ENCODE measurements around the gene SKP1.
"Not testable (repeated sequence)": the region's sequence is repeated elsewhere in the genome, so short reads cannot be mapped to it uniquely, and the experiment has no call there.

The SKP1 gene

GRCh38 chr5:134223406-134224248 is 46.9 kb upstream of the SKP1 start (continued):
- peak; percentile 63 for TF ChIP-seq PRDM6 (tag by site-specific recombination; IDR thresholded peaks at IDR 0.05)
- TF ChIP-seq ZNF629 (tag by site-specific recombination; IDR thresholded peaks at IDR 0.05), result peak; percentile 88
- TF ChIP-seq ZNF623 (tag by site-specific recombination; IDR thresholded peaks at IDR 0.05), result no peak
- TF ChIP-seq ZNF624 (tag by site-specific recombination; IDR thresholded peaks at IDR 0.05), result no peak
- TF ChIP-seq ZNF670 (tag by site-specific recombination; IDR thresholded peaks at IDR 0.05; ENCODE audit: low read depth), result no peak
- no peak for TF ChIP-seq ZNF677 (tag by site-specific recombination; IDR thresholded peaks at IDR 0.05)
- TF ChIP-seq ZBTB21 (tag by site-specific recombination; IDR thresholded peaks at IDR 0.05), result peak; percentile 72

- POLR2A ChIA-PET, result interaction anchor here (0.8 kb wide), 1 partner anchor 19 kb away, joined by 3 read pairs; no protein-coding TSS in a partner anchor
- H3K9me3 ChIP-seq (ENCODE audit: control insufficient read depth, insufficient read depth, low read depth, low read length); H3K4me3 ChIP-seq (ENCODE audit: low read depth, low read length); H3K27ac ChIP-seq (ENCODE audit: extremely low read depth, low read depth, low read length): not testable (repeated sequence)
- peaks cover 10 to 24% of the 10 kb centered on the region in 2 experiments; a peak in 2 of 3 replicates for H3K36me3 ChIP-seq (ENCODE audit: control insufficient read depth in 2 of 2, insufficient read depth in 1 of 2, low read length in 2 of 2)
- CTCF ChIA-PET, result interaction anchor here (0.7 to 1.5 kb wide), 3 partner anchors 36 to 68 kb away, joined by 3 to 7 read pairs (median 3); no protein-coding TSS in a partner anchor
- TF ChIP-seq ZNF121 (tag by site-specific recombination; IDR thresholded peaks at IDR 0.05), result peak; percentile 66; the same call in 1 of the 2 replicates
- 0 out of 2 replicates have a peak, but pooled peaks have one; percentile 35 for TF ChIP-seq PRDM1 (tag by site-specific recombination; IDR thresholded peaks at IDR 0.05)
- TF ChIP-seq ZNF362 (tag by site-specific recombination; IDR thresholded peaks at IDR 0.05), result peak; percentile 22
- peaks cover 13% of the 10 kb centered on the region for H3K4me1 ChIP-seq (ENCODE audit: control insufficient read depth, insufficient read depth, low read length)
Measured at GRCh38 chr5:134221690-134222089, 44.9 kb upstream of the SKP1 start.

- H3K36me3 ChIP-seq (ENCODE audit: control insufficient read depth in 2 of 2, insufficient read depth in 1 of 2, low read length in 2 of 2), result peaks cover 7 to 12% of the 10 kb centered on the region in 2 experiments; a peak in 2 of 3 replicates
- no peak overlapping the region for H3K4me3 ChIP-seq (ENCODE audit: low read depth, low read length)
- POLR2A ChIA-PET, result interaction anchor here (2.4 kb wide), 1 partner anchor 10 kb away, joined by 10 read pairs; the partner anchor contains the start of gene PPP2CA
- no peaks in the 10 kb centered on the region for H3K9me3 ChIP-seq (ENCODE audit: control insufficient read depth, insufficient read depth, low read depth, low read length)
- H3K4me1 ChIP-seq (ENCODE audit: control insufficient read depth, insufficient read depth, low read length), result peaks cover 14% of the 10 kb centered on the region
- TF ChIP-seq ZNF677 (tag by site-specific recombination; IDR thresholded peaks at IDR 0.05) (no peak), ZNF791 (tag by site-specific recombination; IDR thresholded peaks at IDR 0.05) (no peak)
- H3K27ac ChIP-seq (ENCODE audit: extremely low read depth, low read depth, low read length), result no peak overlapping the region
- CTCF ChIA-PET, result interaction anchor here (0.6 to 1.2 kb wide), 2 partner anchors 10 to 14 kb away, joined by 3 to 4 read pairs; partner anchors contain the start of gene PPP2CA
Measured at GRCh38 chr5:134215757-134216156, 39.0 kb upstream of the SKP1 start.

GRCh38 chr5:134211263-134212031 is 34.7 kb upstream of the SKP1 start:
- TF ChIP-seq ZBTB17 (tag by site-specific recombination; IDR thresholded peaks at IDR 0.05) (peak; percentile 64; the same call in 1 of the 2 replicates), PRDM6 (tag by site-specific recombination; IDR thresholded peaks at IDR 0.05) (peak; percentile 51), KLF8 (tag by site-specific recombination; IDR thresholded peaks at IDR 0.05) (0 out of 2 replicates have a peak, but pooled peaks have one; percentile 19), ZNF580 (tag by site-specific recombination; IDR thresholded peaks at IDR 0.05) (peak; percentile 40; the same call in 1 of the 2 replicates), ZNF362 (tag by site-specific recombination; IDR thresholded peaks at IDR 0.05) (peak; percentile 82)
- CTCF ChIA-PET, result interaction anchor here (0.7 to 1.3 kb wide), 3 partner anchors 27 to 83 kb away, joined by 3 to 4 read pairs (median 4); no protein-coding TSS in a partner anchor
- not testable (repeated sequence) for H3K9me3 ChIP-seq (ENCODE audit: control insufficient read depth, insufficient read depth, low read depth, low read length); H3K36me3 ChIP-seq (ENCODE audit: control insufficient read depth in 2 of 2, insufficient read depth in 1 of 2, low read length in 2 of 2); H3K4me3 ChIP-seq (ENCODE audit: low read depth, low read length); H3K27ac ChIP-seq (ENCODE audit: extremely low read depth, low read depth, low read length)
- POLR2A ChIA-PET, result interaction anchor here (1.2 to 1.4 kb wide), 2 partner anchors 15 to 34 kb away, joined by 3 to 4 read pairs; partner anchors contain the start of genes PPP2CA and SKP1
- H3K4me1 ChIP-seq (ENCODE audit: control insufficient read depth, insufficient read depth, low read length), result peaks cover 30% of the 10 kb centered on the region

Data from HEK293 (cell line).